ENCODE data around the gene TRIM29.

Gene TRIM29

GRCh38 chr11:120122924-120123683 is 14.8 kb downstream of the TRIM29 start:
- DNase-seq (ENCODE audit: low read depth in 2 of 2) = no peak

GRCh38 chr11:120121914-120122473 is 15.9 kb downstream of the TRIM29 start:
- no peak for DNase-seq (ENCODE audit: low read depth in 2 of 2)

GRCh38 chr11:120121336-120121735 is 16.6 kb downstream of the TRIM29 start:
- DNase-seq (ENCODE audit: low read depth in 2 of 2) = no peak

GRCh38 chr11:120120805-120121335 is 17.0 kb downstream of the TRIM29 start:
- DNase-seq (ENCODE audit: low read depth in 2 of 2) = no peak

- DNase-seq (ENCODE audit: low read depth in 2 of 2) = no peak
Measured at GRCh38 chr11:120119121-120119520, 18.8 kb downstream of the TRIM29 start.

- no peak for DNase-seq (ENCODE audit: low read depth in 2 of 2)
Measured at GRCh38 chr11:120117991-120118390, 19.9 kb downstream of the TRIM29 start.

- DNase-seq (ENCODE audit: low read depth in 2 of 2) = no peak
Measured at GRCh38 chr11:120116966-120117365, 20.9 kb downstream of the TRIM29 start.

GRCh38 chr11:120115272-120116000 is 22.5 kb downstream of the TRIM29 start:
- DNase-seq (ENCODE audit: low read depth in 2 of 2) = no peak

- DNase-seq (ENCODE audit: low read depth in 2 of 2) = no peak
Measured at GRCh38 chr11:120112174-120112796, 25.6 kb downstream of the TRIM29 start.

GRCh38 chr11:120109531-120109930 is 28.4 kb downstream of the TRIM29 start:
- no peak for DNase-seq (ENCODE audit: low read depth in 2 of 2)

GRCh38 chr11:120108785-120109168 is 29.1 kb downstream of the TRIM29 start:
- no peak for DNase-seq (ENCODE audit: low read depth in 2 of 2)

GRCh38 chr11:120108154-120108784 is 29.6 kb downstream of the TRIM29 start:
- peak; percentile 36 to 56 for DNase-seq (ENCODE audit: low read depth in 2 of 2)

- no peak for DNase-seq (ENCODE audit: low read depth in 2 of 2)
Measured at GRCh38 chr11:120107692-120108091, 30.2 kb downstream of the TRIM29 start.

GRCh38 chr11:120106354-120107150 is 31.4 kb downstream of the TRIM29 start:
- no peak for DNase-seq (ENCODE audit: low read depth in 2 of 2)

GRCh38 chr11:120105576-120105975 is 32.3 kb downstream of the TRIM29 start:
- DNase-seq (ENCODE audit: low read depth in 2 of 2) = no peak

- DNase-seq (ENCODE audit: low read depth in 2 of 2) = no peak
Measured at GRCh38 chr11:120104041-120104565, 33.8 kb downstream of the TRIM29 start.

- no peak for DNase-seq (ENCODE audit: low read depth in 2 of 2)
Measured at GRCh38 chr11:120102864-120103122, 35.1 kb downstream of the TRIM29 start.

GRCh38 chr11:120102050-120102863 is 35.7 kb downstream of the TRIM29 start:
- no peak for DNase-seq (ENCODE audit: low read depth in 2 of 2)

GRCh38 chr11:120098503-120099020 is 39.4 kb downstream of the TRIM29 start:
- DNase-seq (ENCODE audit: low read depth in 2 of 2) = no peak
